Left lung (tissue), 10 donors: ENCODE data around the gene NOL4L. TPM values are rescaled to one million over a fixed set of nuclear protein-coding genes. Genes with fewer than 3 reads are reported as not detected.
A peak's percentile ranks its signal among the peaks of the same experiment; 100 is the strongest.

Experiments
- ATAC-seq: fragments of 200-7000 bp; cut with Tn5 transposase; one replicate; pipeline ENCODE4 v1.9.1; 2020; ENCODE audit warnings: moderate library complexity
- DNase-seq, 4 donors: peaks; one replicate each; pipeline ENCODE4 v3.0.0-alpha.2; 2013 to 2020
- H3K27ac ChIP-seq, 2 donors: fragments of 200-600 bp; sonication (generic) in 1 of 2; one replicate each; pipeline versions ENCODE4 v1.5.0 to v1.8.0; 2020 to 2021
- H3K27me3 ChIP-seq, 2 donors: fragments of 200-600 bp; sonication (generic) in 1 of 2; one replicate each; pipeline versions ENCODE4 v1.5.0 to v1.8.0; 2020 to 2021
- H3K36me3 ChIP-seq, 2 donors: fragments of 200-600 bp; sonication (generic) in 1 of 2; one replicate each; pipeline versions ENCODE4 v1.5.0 to v1.8.0; 2020 to 2021
- H3K4me1 ChIP-seq, 2 donors: fragments of 200-600 bp; one replicate each; pipeline ENCODE4 v1.8.0; 2021
- H3K4me3 ChIP-seq, 2 donors: fragments of 200-600 bp; sonication (generic) in 1 of 2; one replicate each; pipeline versions ENCODE4 v1.5.0 to v1.8.0; 2020 to 2021; ENCODE audit warnings: mild to moderate bottlenecking in 1 of 2
- H3K9me3 ChIP-seq, 2 donors: fragments of 200-600 bp; sonication (generic) in 1 of 2; one replicate each; pipeline versions ENCODE4 v1.5.0 to v1.8.0; 2020 to 2021
- intact Hi-C, 2 donors: fragments of 100-400 bp; cut with DNase I; formaldehyde crosslinking; loops; one replicate each; pipeline versions ENCODE4 v1.11.2 to v1.14.2; 2022
- polyA plus RNA-seq, 6 donors: library from polyadenylated mRNA; unstranded; fragments of 120-200 nt; gene quantifications; one replicate each; pipeline ENCODE4 v1.2.1, GENCODE V29; 2013; ENCODE audit not compliant: insufficient read length in 6 of 6
- total RNA-seq, 2 donors: library from RNA; stranded (reverse); fragmentation: NEBNext Ultra II Directional; extraction: Animal tissue kit (Norgen Biotek cat#: 25700); gene quantifications; one replicate each; pipeline ENCODE4 v1.2.1, GENCODE V29; 2021
- TF ChIP-seq, protein P1 (sequence below), 2 donors: fragments of 200-600 bp; sonication (generic) in 1 of 2; IDR thresholded peaks; one replicate each; pipeline versions ENCODE4 v1.5.0 to v1.8.0; 2021; ENCODE audit warnings: antibody characterized with exemption in 2 of 2
- donor health status: DM: no; HTN: yes; CAD: no.
- donor health status: DM: no; HTN: no; CAD: no.

Gene NOL4L
- total and polyA plus RNA-seq, 8 donors, result 16.7 to 49.0 (median 40.7) TPM

DNA sequence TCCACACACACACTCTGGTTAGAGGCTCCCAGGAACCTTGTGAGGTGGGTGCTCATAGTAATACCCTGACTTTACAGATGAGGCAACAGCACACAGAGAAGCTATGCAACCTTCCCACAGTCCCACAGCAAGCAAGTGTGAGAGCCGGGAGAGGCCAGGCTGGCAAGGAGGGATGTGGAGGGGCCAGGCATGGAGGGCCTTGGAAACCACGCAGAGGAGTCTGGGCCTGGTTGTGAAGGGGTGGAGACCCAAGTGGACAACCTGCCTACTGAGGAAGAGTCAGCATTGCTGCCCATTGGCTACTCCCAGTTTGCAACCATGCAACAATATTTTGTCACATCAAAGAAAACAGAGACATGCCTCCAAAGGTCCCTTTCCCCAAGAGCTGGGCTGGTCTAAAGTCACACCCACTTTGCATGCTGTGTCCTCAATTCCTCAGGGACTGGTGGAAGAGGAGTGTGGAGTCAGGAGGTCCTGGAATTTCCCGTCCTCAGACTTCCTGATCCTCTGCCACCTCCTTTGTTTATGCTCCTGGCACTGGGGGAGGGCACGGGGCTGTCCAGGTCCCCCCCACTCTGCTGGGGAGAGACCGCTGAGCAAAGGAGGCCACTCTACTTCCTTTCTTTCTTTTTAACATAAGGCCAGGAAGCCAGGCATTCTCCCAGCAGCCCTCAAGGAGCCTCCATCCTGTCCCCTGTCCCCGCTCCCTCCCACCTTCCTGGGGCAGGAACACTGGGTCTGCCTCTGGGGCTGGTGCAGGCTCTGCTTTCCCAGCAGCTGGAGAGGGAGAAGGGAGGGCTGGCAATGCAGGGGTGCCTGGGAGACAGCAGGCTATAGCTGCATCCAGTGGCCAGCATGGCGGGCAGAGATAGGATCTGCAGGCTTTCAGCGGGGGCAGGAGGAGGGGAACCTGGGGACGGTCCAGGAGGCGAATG, 68.3 kb downstream of the NOL4L start:
- intact Hi-C loops, result no loop called here
- peaks cover 0 to 48% of the 10 kb centered on the region in 2 donors for H3K4me1 ChIP-seq
- DNase-seq (peak in 3 of 4 donors; percentile 27 to 51 (median 27)), ATAC-seq (peak; percentile 16)
- TF ChIP-seq, protein P1, sequence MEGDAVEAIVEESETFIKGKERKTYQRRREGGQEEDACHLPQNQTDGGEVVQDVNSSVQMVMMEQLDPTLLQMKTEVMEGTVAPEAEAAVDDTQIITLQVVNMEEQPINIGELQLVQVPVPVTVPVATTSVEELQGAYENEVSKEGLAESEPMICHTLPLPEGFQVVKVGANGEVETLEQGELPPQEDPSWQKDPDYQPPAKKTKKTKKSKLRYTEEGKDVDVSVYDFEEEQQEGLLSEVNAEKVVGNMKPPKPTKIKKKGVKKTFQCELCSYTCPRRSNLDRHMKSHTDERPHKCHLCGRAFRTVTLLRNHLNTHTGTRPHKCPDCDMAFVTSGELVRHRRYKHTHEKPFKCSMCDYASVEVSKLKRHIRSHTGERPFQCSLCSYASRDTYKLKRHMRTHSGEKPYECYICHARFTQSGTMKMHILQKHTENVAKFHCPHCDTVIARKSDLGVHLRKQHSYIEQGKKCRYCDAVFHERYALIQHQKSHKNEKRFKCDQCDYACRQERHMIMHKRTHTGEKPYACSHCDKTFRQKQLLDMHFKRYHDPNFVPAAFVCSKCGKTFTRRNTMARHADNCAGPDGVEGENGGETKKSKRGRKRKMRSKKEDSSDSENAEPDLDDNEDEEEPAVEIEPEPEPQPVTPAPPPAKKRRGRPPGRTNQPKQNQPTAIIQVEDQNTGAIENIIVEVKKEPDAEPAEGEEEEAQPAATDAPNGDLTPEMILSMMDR (IDR thresholded peaks at IDR 0.05), result no peak
- H3K36me3 ChIP-seq, result no peaks in the 10 kb centered on the region
- no peaks in the 10 kb centered on the region for H3K27me3 ChIP-seq
- H3K27ac ChIP-seq, result peak overlapping the region; percentile 4 to 72
- H3K9me3 ChIP-seq, result no peaks in the 10 kb centered on the region
- H3K4me3 ChIP-seq, result no peak overlapping the region

DNA sequence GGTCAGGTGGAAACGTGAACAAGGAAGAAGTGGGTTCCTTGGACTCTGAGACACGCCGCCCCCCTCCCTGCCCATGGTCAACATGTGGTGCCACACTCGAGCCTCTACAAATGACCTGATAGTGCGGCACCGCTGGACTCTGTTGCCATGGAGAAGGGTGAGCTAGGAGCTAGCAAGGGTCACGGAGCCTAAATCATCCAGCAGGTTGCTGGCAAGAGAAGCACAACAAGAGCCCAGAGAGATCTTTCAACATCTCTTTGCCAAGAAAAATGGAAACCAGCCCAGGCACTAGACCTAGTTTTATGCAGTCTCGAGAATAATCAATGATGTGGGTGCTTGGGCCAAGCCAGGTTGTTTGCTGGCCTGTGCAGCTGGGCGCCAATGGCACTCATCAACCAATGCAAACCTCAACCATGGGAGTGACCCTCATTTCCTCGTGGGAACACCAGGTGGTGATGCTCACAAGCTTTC, 69.5 kb downstream of the NOL4L start:
- DNase-seq (peak in 2 of 4 donors; percentile 5 to 32), ATAC-seq (no peak)
- no peaks in the 10 kb centered on the region for H3K36me3 ChIP-seq
- H3K27ac ChIP-seq, result no peak overlapping the region
- no peaks in the 10 kb centered on the region for H3K27me3 ChIP-seq
- no peaks in the 10 kb centered on the region for H3K9me3 ChIP-seq
- intact Hi-C loops, result no loop called here
- no peak overlapping the region for H3K4me3 ChIP-seq
- TF ChIP-seq, protein P1 (IDR thresholded peaks at IDR 0.05), result no peak
- peaks cover 3 to 54% of the 10 kb centered on the region in 2 donors for H3K4me1 ChIP-seq

DNA sequence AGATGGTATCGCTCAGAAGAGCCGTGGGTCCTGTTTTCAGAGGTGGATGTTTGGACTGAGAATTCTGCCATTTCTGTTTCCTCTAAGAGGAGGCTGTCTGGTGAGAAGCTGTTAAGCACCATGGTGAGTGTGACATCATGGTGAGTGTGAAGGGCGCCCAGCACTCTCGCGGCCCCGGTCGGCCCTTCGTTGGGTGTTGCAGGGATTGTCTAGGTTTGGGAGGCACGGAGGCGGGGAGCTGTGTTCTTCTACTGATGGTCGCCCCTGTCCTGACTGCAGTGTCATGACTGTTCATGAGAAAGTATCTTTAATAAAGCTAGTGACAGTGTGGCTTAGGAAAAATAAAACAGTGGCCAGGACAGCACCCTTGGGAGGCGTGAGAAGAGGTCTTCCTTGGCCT, 70.4 kb downstream of the NOL4L start:
- DNase-seq (peak in 1 of 4 donors; percentile 44), ATAC-seq (no peak)
- intact Hi-C loops, result no loop called here
- no peak overlapping the region for H3K27ac ChIP-seq
- TF ChIP-seq, protein P1 (IDR thresholded peaks at IDR 0.05), result no peak
- peaks cover 3 to 63% of the 10 kb centered on the region in 2 donors for H3K4me1 ChIP-seq
- no peak overlapping the region for H3K4me3 ChIP-seq
- H3K9me3 ChIP-seq, result no peaks in the 10 kb centered on the region
- no peaks in the 10 kb centered on the region for H3K36me3 ChIP-seq
- no peaks in the 10 kb centered on the region for H3K27me3 ChIP-seq

DNA sequence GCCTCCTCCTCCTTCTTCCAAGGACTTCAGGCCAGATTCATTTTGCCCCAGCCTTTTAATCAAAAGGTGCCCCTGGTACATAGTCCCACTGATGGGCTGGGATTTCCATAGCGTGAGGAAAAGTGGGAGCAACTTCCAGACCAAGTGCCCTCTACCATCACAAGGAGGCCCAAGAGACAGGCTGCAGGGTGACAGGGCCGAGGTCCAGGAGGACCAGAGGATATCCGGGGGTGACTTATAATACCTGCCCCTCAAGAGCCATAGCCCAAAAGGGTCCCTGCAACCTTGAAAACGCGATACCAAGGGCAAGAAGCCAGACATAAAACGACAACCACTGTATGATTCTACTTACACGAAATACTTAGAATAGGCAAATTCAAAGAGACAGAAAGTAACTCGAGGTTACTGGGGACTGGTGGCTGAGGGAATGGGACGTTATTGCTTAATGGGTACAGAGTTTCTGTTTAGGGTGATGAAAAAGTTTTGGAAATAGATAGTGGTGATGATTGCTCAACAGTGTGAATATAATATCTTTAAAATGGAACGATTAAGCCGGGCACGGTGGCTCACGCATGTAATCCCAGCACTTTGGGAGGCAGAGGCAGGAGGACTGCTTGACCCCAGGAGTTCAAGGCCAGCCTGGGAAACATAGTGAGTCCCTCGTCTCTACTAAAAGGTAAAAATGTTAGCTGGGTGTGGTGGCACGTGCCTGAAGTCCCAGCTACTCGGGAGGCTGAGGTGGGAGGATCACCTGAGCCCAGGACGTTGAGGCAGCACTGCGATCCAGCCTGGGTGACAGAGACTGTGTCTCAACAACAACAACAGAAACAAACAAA, 71.9 kb downstream of the NOL4L start:
- intact Hi-C loops, result no loop called here
- DNase-seq, result peak in 2 of 4 donors; percentile 11 to 22
- H3K27ac ChIP-seq, result no peak overlapping the region
- ATAC-seq, result no peak
- TF ChIP-seq, protein P1 (IDR thresholded peaks at IDR 0.05), result no peak
- no peaks in the 10 kb centered on the region for H3K36me3 ChIP-seq
- H3K9me3 ChIP-seq, result no peaks in the 10 kb centered on the region
- no peak overlapping the region for H3K4me3 ChIP-seq
- no peaks in the 10 kb centered on the region for H3K27me3 ChIP-seq
- peaks cover 3 to 68% of the 10 kb centered on the region in 2 donors for H3K4me1 ChIP-seq

DNA sequence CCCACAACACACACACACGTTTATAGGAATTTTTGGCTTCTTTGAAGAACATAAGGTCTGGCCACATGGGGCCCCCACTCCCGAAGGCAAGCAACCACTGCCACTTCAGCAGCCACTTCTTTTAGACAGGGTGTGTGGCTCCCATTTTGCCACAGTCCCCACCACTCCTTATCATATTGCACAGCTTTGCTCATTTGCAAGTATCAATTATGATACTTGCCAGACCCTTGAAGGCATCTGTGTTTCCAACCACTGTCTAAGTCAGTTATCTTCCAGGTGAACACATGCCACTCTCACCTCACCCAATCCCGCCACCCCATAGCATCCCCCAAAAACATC, 73.1 kb downstream of the NOL4L start:
- Histone ChIP-seq H3K4me3 (no peak overlapping the region), H3K27me3 (no peaks in the 10 kb centered on the region), H3K9me3 (no peaks in the 10 kb centered on the region), H3K27ac (no peak overlapping the region), H3K4me1 (peaks cover 3 to 68% of the 10 kb centered on the region in 2 donors), H3K36me3 (no peaks in the 10 kb centered on the region)
- ATAC-seq, result no peak
- TF ChIP-seq, protein P1 (IDR thresholded peaks at IDR 0.05), result no peak
- peak in 2 of 4 donors; percentile 5 to 15 for DNase-seq
- intact Hi-C loops, result no loop called here
